ENCODE data around the gene SLC34A2. TPM values are rescaled to one million over a fixed set of nuclear protein-coding genes. Genes with fewer than 3 reads are reported as not detected.

SLC34A2 gene
- total RNA-seq, 4 donors from 2014 or later, result 2.5 to 7.8 (median 3.8) TPM

- H3K27ac ChIP-seq, result no peak overlapping the region
- 32% methylated on average over 15 of the region's 15 CpGs for WGBS
- DNase-seq (ENCODE audit: low spot score in 2 of 2), result no peak
Measured at GRCh38 chr4:25621027-25621930, 34.4 kb upstream of the SLC34A2 start.

GRCh38 chr4:25624616-25625015 lies 31.0 kb upstream of the SLC34A2 start:
- H3K27ac ChIP-seq, result no peak overlapping the region
- no peaks in the 10 kb centered on the region for H3K4me1 ChIP-seq
- WGBS, result 24% methylated on average over 1 of the region's 1 CpG

More at GRCh38 chr4:25621027-25621930, 34.4 kb upstream of the SLC34A2 start:
- no peaks in the 10 kb centered on the region for H3K9me3 ChIP-seq
- no peaks in the 10 kb centered on the region for H3K36me3 ChIP-seq
- no peak overlapping the region for H3K4me3 ChIP-seq
- H3K4me1 ChIP-seq, result no peaks in the 10 kb centered on the region
- TF ChIP-seq POLR2AphosphoS5 (IDR thresholded peaks at IDR 0.05) (no peak), CTCF (IDR thresholded peaks at IDR 0.05) (no peak)
- H3K27me3 ChIP-seq, result no peaks in the 10 kb centered on the region

GRCh38 chr4:25628451-25628850 lies 27.2 kb upstream of the SLC34A2 start:
- TF ChIP-seq POLR2AphosphoS5 (IDR thresholded peaks at IDR 0.05) (no peak), POLR2A (IDR thresholded peaks at IDR 0.05) (no peak), EP300 (IDR thresholded peaks at IDR 0.05) (no peak), CTCF (IDR thresholded peaks at IDR 0.05) (no peak)
- DNase-seq (ENCODE audit: low spot score in 2 of 2), result no peak
- Histone ChIP-seq H3K4me1 (no peaks in the 10 kb centered on the region), H3K27me3 (no peaks in the 10 kb centered on the region), H3K27ac (no peak overlapping the region), H3K36me3 (no peaks in the 10 kb centered on the region), H3K4me3 (no peak overlapping the region), H3K9me3 (no peaks in the 10 kb centered on the region)
- WGBS, result 87% methylated on average over 2 of the region's 2 CpGs

More at GRCh38 chr4:25624616-25625015, 31.0 kb upstream of the SLC34A2 start:
- Histone ChIP-seq H3K36me3 (no peaks in the 10 kb centered on the region), H3K4me3 (no peak overlapping the region), H3K27me3 (no peaks in the 10 kb centered on the region), H3K9me3 (no peaks in the 10 kb centered on the region)
- TF ChIP-seq POLR2A (IDR thresholded peaks at IDR 0.05) (no peak), EP300 (IDR thresholded peaks at IDR 0.05) (no peak), CTCF (IDR thresholded peaks at IDR 0.05) (no peak), POLR2AphosphoS5 (IDR thresholded peaks at IDR 0.05) (no peak)
- DNase-seq (ENCODE audit: low spot score in 2 of 2), result no peak

GRCh38 chr4:25632135-25632534 lies 23.5 kb upstream of the SLC34A2 start:
- no peak for TF ChIP-seq EP300 (IDR thresholded peaks at IDR 0.05)
- TF ChIP-seq CTCF (IDR thresholded peaks at IDR 0.05), result no peak
- TF ChIP-seq POLR2AphosphoS5 (IDR thresholded peaks at IDR 0.05), result no peak
- TF ChIP-seq POLR2A (IDR thresholded peaks at IDR 0.05), result no peak
- H3K27ac ChIP-seq, result no peak overlapping the region
- H3K27me3 ChIP-seq, result no peaks in the 10 kb centered on the region
- no peak overlapping the region for H3K4me3 ChIP-seq
- no peaks in the 10 kb centered on the region for H3K9me3 ChIP-seq
- WGBS, result 48% methylated on average over 4 of the region's 4 CpGs
- H3K4me1 ChIP-seq, result no peaks in the 10 kb centered on the region
- H3K36me3 ChIP-seq, result no peaks in the 10 kb centered on the region
- no peak for DNase-seq (ENCODE audit: low spot score in 2 of 2)

GRCh38 chr4:25633541-25633940 lies 22.1 kb upstream of the SLC34A2 start:
- 81% methylated on average over 4 of the region's 4 CpGs for WGBS
- Histone ChIP-seq H3K27ac (no peak overlapping the region), H3K36me3 (no peaks in the 10 kb centered on the region), H3K9me3 (no peaks in the 10 kb centered on the region), H3K4me1 (no peaks in the 10 kb centered on the region), H3K27me3 (no peaks in the 10 kb centered on the region), H3K4me3 (no peak overlapping the region)
- DNase-seq (ENCODE audit: low spot score in 2 of 2), result no peak
- TF ChIP-seq POLR2AphosphoS5 (IDR thresholded peaks at IDR 0.05) (no peak), EP300 (IDR thresholded peaks at IDR 0.05) (no peak), POLR2A (IDR thresholded peaks at IDR 0.05) (no peak), CTCF (IDR thresholded peaks at IDR 0.05) (no peak)

Data from suprapubic skin (tissue), 4 donors.